Activated T-helper 1 cell treated with anti-CD3 and anti-CD28 coated beads, Interleukin-12 subunit alpha, Interleukin-12 subunit beta, Interleukin-2, Interleukin-4 antibody, amounts not matched to agents 30 ng/mL and 10 ng/mL and 1 ng/mL, durations not matched to agents 14 hours and 24 hours and 36 hours (primary cell): Measurements from ENCODE around the gene NLGN1. TPM values are rescaled to one million over a fixed set of nuclear protein-coding genes. Genes with fewer than 3 reads are reported as not detected.

Source experiments
- DNase-seq: peaks from one replicate; pipeline ENCODE4 v3.0.0; 2021; ENCODE audit warnings: low spot score
- H3K27ac Mint-ChIP-seq: one replicate; pipeline ENCODE4 v1.8.0; 2021; ENCODE audit warnings: mild to moderate bottlenecking, mixed read lengths
- H3K27me3 Mint-ChIP-seq: one replicate; pipeline ENCODE4 v1.8.0; 2022; ENCODE audit warnings: mild to moderate bottlenecking, moderate library complexity, mixed read lengths; ENCODE audit not compliant: insufficient read depth
- H3K36me3 Mint-ChIP-seq: one replicate; pipeline ENCODE4 v1.8.0; 2021; ENCODE audit warnings: low read depth, mixed read lengths
- H3K4me1 Mint-ChIP-seq: one replicate; pipeline ENCODE4 v1.8.0; 2021; ENCODE audit warnings: low read depth, mixed read lengths
- H3K4me3 Mint-ChIP-seq: one replicate; pipeline ENCODE4 v1.8.0; 2021; ENCODE audit warnings: mild to moderate bottlenecking, moderate library complexity, mixed read lengths
- H3K9me3 Mint-ChIP-seq: one replicate; pipeline ENCODE4 v1.8.0; 2021; ENCODE audit warnings: mixed read lengths
- intact Hi-C: fragments of 100-400 bp; cut with micrococcal nuclease; formaldehyde crosslinking; loops from one replicate; pipeline ENCODE4 v1.15.1; 2024
- total RNA-seq: library from RNA; stranded (reverse); gene quantifications from 2 replicates; pipeline ENCODE4 v1.2.3, GENCODE V29; 2022

Gene NLGN1
- total RNA-seq, 1 donor from 2014 or later, result not detected

DNA sequence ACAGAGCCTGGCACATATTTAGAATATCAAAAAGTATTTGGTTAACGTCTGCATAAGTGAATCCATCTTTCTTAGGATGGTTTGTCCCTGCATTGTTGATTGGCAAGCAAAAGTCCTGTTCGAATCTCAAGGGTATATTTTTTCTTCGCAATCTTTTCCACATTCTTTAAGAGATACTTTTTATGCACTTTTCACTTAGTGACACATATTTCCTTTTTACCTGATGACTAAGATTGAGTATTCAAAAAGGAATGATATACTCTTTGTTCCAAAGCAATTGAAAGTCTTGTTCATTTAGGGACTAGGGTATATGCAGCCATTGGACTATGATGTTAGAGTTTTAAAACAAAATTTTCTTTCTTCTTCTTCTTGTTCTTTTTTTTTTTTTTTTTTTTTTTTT lies 349.9 kb downstream of the NLGN1 start:
- DNase-seq, result no peak
- Mint-ChIP-seq H3K36me3 (no peaks in the 10 kb centered on the region), H3K4me1 (no peaks in the 10 kb centered on the region), H3K27ac (no peak overlapping the region), H3K27me3 (no peaks in the 10 kb centered on the region), H3K4me3 (no peak overlapping the region), H3K9me3 (no peaks in the 10 kb centered on the region)
- intact Hi-C loops, result no loop called here

- no peaks in the 10 kb centered on the region for H3K27me3 Mint-ChIP-seq
- no peak for DNase-seq
- H3K9me3 Mint-ChIP-seq, result no peaks in the 10 kb centered on the region
- H3K27ac Mint-ChIP-seq, result no peak overlapping the region
- no peaks in the 10 kb centered on the region for H3K36me3 Mint-ChIP-seq
- H3K4me3 Mint-ChIP-seq, result no peak overlapping the region
- intact Hi-C loops, result no loop called here
- H3K4me1 Mint-ChIP-seq, result no peaks in the 10 kb centered on the region
These were observed 350.6 kb downstream of the NLGN1 start for GRCh38 chr3:173748105-173748504.

DNA sequence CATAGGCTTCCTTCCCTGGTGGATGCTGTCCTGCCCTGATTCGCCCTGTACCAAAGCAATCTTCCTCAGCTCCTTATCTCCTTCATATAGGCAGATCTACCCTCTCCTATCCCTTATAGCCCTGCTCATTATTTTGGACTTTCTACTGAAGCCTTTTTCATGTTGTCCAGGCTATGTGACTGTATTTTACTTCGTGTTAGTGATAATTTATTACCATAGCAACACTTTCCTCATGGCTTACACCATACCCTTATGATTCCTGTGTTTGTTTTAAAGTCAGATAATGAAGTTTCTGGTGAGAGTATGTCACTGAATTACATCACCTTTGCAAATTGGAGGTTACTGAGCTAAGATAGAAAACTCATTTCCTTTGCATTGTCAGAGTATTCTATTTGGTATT lies 352.6 kb downstream of the NLGN1 start:
- Mint-ChIP-seq H3K4me1 (no peaks in the 10 kb centered on the region), H3K4me3 (no peak overlapping the region), H3K27ac (no peak overlapping the region), H3K9me3 (no peaks in the 10 kb centered on the region), H3K36me3 (no peaks in the 10 kb centered on the region), H3K27me3 (no peaks in the 10 kb centered on the region)
- intact Hi-C loops, result no loop called here
- no peak for DNase-seq

DNA sequence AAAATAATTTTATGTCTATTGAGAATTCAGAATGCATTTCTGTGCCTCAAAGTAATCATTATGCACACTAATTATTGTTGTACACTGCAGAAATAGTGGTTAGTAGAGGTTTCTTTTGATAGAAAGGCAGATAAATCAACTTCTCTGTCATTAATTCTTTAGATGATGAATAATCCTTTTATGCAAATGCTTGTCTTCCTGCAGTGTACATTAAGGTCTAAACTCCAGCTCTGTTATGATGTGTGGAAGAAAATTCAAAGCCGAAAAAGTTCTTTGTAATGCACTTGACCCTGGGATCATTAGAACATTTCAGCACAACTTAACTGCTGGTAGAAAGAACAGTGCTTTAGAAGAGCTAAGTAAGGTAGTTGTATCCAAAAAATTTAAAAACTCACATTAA lies 353.0 kb downstream of the NLGN1 start:
- Mint-ChIP-seq H3K27me3 (no peaks in the 10 kb centered on the region), H3K27ac (no peak overlapping the region), H3K36me3 (no peaks in the 10 kb centered on the region), H3K4me1 (no peaks in the 10 kb centered on the region), H3K4me3 (no peak overlapping the region), H3K9me3 (no peaks in the 10 kb centered on the region)
- intact Hi-C loops, result no loop called here
- no peak for DNase-seq

- Mint-ChIP-seq H3K4me1 (no peaks in the 10 kb centered on the region), H3K4me3 (no peak overlapping the region), H3K36me3 (no peaks in the 10 kb centered on the region), H3K27me3 (no peaks in the 10 kb centered on the region), H3K27ac (no peak overlapping the region), H3K9me3 (no peaks in the 10 kb centered on the region)
- no peak for DNase-seq
- intact Hi-C loops, result no loop called here
These were observed 356.0 kb downstream of the NLGN1 start for GRCh38 chr3:173753593-173753992.

- Mint-ChIP-seq H3K27me3 (no peaks in the 10 kb centered on the region), H3K4me1 (no peaks in the 10 kb centered on the region), H3K4me3 (no peak overlapping the region), H3K9me3 (no peaks in the 10 kb centered on the region), H3K36me3 (no peaks in the 10 kb centered on the region), H3K27ac (no peak overlapping the region)
- DNase-seq, result no peak
- intact Hi-C loops, result no loop called here
These were observed 357.6 kb downstream of the NLGN1 start for GRCh38 chr3:173755161-173755560.

DNA sequence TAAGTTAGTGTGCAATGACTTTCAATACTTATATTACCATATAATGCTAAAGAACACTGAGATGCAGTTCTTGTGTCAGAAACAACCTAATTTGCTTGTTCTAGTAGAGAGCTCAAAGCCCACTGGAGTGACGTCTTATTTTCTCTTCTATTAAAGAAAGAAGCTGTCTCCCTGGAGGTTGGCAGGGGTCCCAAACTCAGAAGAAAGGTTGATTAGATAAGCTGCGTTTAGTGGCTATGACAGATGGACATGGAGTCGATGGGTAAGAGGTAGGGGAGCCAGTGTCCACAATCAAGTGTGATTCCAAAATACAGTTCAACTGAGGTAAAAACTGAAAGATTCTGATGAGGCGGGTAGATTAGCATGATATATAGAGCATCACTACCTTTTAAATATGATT lies 363.6 kb downstream of the NLGN1 start:
- Mint-ChIP-seq H3K27me3 (no peaks in the 10 kb centered on the region), H3K4me1 (no peaks in the 10 kb centered on the region), H3K4me3 (no peak overlapping the region), H3K36me3 (no peaks in the 10 kb centered on the region), H3K9me3 (no peaks in the 10 kb centered on the region), H3K27ac (no peak overlapping the region)
- intact Hi-C loops, result no loop called here
- no peak for DNase-seq

DNA sequence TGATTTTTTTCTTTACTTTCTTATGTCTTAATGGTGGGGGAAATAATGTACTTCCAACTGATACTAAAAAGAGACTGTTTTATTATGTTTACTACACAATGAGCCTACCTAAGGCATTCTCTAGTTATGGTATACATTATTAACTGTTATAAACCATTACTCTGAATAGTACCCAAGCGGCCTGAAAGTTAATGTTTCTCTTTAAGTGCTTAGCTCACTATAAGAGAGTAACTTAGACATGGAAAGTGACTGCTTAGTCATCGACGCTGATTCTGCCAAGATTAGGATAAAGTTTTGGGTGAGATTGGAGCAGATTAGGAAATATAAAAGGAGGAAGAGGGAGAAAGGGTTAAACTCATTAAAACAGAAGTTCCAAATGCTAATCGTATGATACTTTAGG lies 365.0 kb downstream of the NLGN1 start:
- no peaks in the 10 kb centered on the region for H3K36me3 Mint-ChIP-seq
- DNase-seq, result no peak
- no peaks in the 10 kb centered on the region for H3K27me3 Mint-ChIP-seq
- intact Hi-C loops, result no loop called here
- no peaks in the 10 kb centered on the region for H3K9me3 Mint-ChIP-seq
- H3K4me3 Mint-ChIP-seq, result no peak overlapping the region
- H3K4me1 Mint-ChIP-seq, result no peaks in the 10 kb centered on the region
- no peak overlapping the region for H3K27ac Mint-ChIP-seq

DNA sequence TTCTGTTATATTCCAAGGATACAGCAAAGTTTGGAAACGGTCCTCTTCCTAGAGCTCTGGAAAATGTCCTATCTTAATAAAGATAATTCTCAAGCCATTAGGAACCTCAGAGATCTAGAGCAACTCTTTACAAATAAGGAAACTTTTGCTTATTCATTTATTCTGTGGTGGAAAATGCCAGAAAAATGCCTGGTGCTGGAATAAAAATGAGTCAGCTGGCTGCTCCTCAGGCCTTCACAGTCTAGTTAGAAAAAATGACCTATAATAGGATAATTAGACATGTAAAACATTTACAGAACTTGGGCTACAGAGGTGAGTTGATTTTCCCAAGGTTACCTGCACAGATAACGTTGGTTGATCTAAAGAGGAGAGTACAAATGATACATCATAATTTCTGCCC lies 372.5 kb downstream of the NLGN1 start:
- intact Hi-C loops, result no loop called here
- no peak for DNase-seq
- Mint-ChIP-seq H3K36me3 (no peaks in the 10 kb centered on the region), H3K4me1 (no peaks in the 10 kb centered on the region), H3K9me3 (no peaks in the 10 kb centered on the region), H3K27me3 (no peaks in the 10 kb centered on the region), H3K4me3 (no peak overlapping the region), H3K27ac (no peak overlapping the region)

DNA sequence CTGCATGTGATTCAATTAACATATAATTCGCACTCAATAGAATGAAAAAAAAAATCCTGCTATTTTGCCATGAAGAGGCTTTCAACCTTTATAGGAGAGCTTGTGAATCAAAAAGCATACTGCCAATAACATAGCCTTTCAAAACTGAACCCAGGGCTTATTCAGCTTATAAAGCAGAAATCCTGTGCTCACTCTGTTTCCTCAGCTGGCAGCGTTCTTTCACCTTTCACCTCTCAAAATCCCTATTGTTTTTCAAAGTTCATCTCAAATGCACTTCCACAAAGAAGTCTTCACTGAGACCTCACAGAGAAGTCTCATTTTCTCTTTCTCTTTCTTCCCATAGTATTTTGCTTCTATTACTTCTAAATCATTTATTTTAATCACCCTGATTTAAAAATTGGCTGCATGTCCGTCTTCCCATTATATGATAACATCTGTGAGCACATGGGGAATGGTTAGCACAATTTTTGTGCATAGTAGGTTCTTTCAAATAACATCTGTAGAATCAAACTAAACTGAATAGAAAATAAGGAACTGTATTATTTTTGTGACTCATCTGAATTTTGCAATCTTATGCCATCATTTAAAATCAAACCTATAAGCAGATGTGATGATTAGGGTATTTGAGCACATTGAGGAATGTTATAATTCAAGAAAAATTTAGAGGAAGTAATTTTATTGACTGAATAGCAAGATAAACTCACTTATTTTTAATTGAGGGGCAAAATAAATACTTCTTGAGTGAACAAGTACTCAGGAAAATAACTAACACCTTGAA lies 373.4 kb downstream of the NLGN1 start:
- H3K36me3 Mint-ChIP-seq, result no peaks in the 10 kb centered on the region
- no peaks in the 10 kb centered on the region for H3K4me1 Mint-ChIP-seq
- no peak for DNase-seq
- intact Hi-C loops, result no loop called here
- H3K27me3 Mint-ChIP-seq, result no peaks in the 10 kb centered on the region
- H3K27ac Mint-ChIP-seq, result no peak overlapping the region
- H3K4me3 Mint-ChIP-seq, result no peak overlapping the region
- H3K9me3 Mint-ChIP-seq, result no peaks in the 10 kb centered on the region

DNA sequence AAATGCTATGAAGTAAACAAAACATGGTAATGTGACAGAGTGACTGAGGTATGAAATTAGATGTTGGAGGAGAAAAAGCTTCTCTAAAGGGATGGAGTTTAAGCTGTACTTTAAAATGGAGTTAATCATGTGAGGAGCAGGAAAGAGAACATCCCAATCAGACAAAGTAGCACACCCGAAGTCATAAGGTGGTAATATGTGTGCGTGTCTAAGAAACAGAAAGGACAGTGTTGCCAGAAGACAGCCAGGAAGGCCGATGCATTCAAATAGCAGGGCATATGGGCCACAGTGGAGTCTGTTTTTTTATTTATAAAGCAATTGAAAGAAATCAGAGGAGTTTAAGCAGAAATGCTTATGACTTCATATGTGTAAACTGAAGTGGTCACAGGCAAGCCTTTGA lies 376.3 kb downstream of the NLGN1 start:
- Mint-ChIP-seq H3K9me3 (no peaks in the 10 kb centered on the region), H3K27me3 (no peaks in the 10 kb centered on the region), H3K27ac (no peak overlapping the region), H3K36me3 (no peaks in the 10 kb centered on the region), H3K4me1 (no peaks in the 10 kb centered on the region), H3K4me3 (no peak overlapping the region)
- no peak for DNase-seq
- intact Hi-C loops, result no loop called here

GRCh38 chr3:173774294-173774693 lies 376.8 kb downstream of the NLGN1 start:
- no peaks in the 10 kb centered on the region for H3K9me3 Mint-ChIP-seq
- H3K27ac Mint-ChIP-seq, result no peak overlapping the region
- intact Hi-C loops, result no loop called here
- no peaks in the 10 kb centered on the region for H3K27me3 Mint-ChIP-seq
- H3K36me3 Mint-ChIP-seq, result no peaks in the 10 kb centered on the region
- no peak for DNase-seq
- no peak overlapping the region for H3K4me3 Mint-ChIP-seq
- no peaks in the 10 kb centered on the region for H3K4me1 Mint-ChIP-seq

- no peak for DNase-seq
- intact Hi-C loops, result no loop called here
These were observed 380.7 kb downstream of the NLGN1 start for GRCh38 chr3:173778251-173778650.

GRCh38 chr3:173780067-173780466 lies 382.5 kb downstream of the NLGN1 start:
- Mint-ChIP-seq H3K27ac (no peak overlapping the region), H3K4me1 (no peaks in the 10 kb centered on the region)

More at GRCh38 chr3:173778251-173778650, 380.7 kb downstream of the NLGN1 start:
- Mint-ChIP-seq H3K4me1 (no peaks in the 10 kb centered on the region), H3K27ac (no peak overlapping the region), H3K9me3 (no peaks in the 10 kb centered on the region), H3K36me3 (no peaks in the 10 kb centered on the region), H3K27me3 (no peaks in the 10 kb centered on the region), H3K4me3 (no peak overlapping the region)

More at GRCh38 chr3:173780067-173780466, 382.5 kb downstream of the NLGN1 start:
- intact Hi-C loops, result no loop called here
- no peaks in the 10 kb centered on the region for H3K36me3 Mint-ChIP-seq
- H3K27me3 Mint-ChIP-seq, result no peaks in the 10 kb centered on the region
- no peak for DNase-seq
- no peak overlapping the region for H3K4me3 Mint-ChIP-seq
- H3K9me3 Mint-ChIP-seq, result no peaks in the 10 kb centered on the region
